ENCODE measurements around the gene HS3ST3A1.
"Not testable (repeated sequence)": the region's sequence is repeated elsewhere in the genome, so short reads cannot be mapped to it uniquely, and the experiment has no call there.

HS3ST3A1 gene

DNA sequence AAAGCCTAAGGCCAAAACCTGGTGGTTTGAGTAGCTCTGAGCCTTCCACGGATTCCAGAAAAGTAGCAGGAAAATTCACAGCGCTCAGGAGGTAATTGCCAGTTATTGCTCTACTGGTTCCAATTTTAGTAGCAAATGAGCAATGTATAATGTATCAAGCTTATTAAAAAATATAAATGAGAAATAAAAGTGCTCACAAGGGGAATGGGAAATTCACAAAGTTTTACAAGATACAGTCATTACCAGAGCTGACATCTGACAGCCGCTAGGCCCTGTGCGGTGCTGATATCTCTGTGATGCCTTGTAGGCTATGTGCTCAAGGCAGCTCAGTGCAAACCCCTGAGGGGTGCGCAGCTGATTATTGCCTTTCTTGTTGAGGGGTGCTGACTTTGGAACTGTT is 47.5 kb downstream of the HS3ST3A1 start:
- H3K9me3 Mint-ChIP-seq = peaks cover 5 to 7% of the 10 kb centered on the region in 2 donors
- no peaks in the 10 kb centered on the region for H3K4me1 Mint-ChIP-seq (ENCODE audit: low read depth in 2 of 2)
- H3K36me3 Mint-ChIP-seq (ENCODE audit: insufficient read depth) = no peaks in the 10 kb centered on the region
- peaks cover 25 to 26% of the 10 kb centered on the region in 2 donors for H3K27me3 Mint-ChIP-seq
- ATAC-seq (replicated peaks) (no peak), DNase-seq (no peak)
- H3K27ac Mint-ChIP-seq = no peak overlapping the region
- no peak overlapping the region for H3K4me3 Mint-ChIP-seq

DNA sequence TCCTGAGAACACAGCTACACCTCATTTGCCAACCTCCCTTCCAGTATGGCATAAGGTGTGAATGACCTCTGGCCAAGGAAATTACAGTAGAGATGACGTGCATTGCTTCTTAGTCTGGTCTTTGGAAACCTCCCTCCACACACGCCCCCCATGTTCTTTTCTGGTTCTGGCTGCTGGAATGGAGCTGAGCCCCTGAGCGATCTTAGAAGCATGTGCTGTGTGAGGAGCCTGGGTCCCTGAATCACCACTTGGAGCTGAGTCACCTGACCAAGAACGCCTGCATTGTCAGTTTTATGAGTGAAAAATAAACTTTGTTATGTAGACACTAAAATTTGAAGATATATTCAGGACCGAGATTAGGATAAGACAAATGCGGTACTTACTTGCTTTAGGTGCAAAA is 51.4 kb downstream of the HS3ST3A1 start:
- no peak overlapping the region for H3K4me3 Mint-ChIP-seq
- peaks cover 5 to 8% of the 10 kb centered on the region in 2 donors for H3K9me3 Mint-ChIP-seq
- no peaks in the 10 kb centered on the region for H3K36me3 Mint-ChIP-seq (ENCODE audit: insufficient read depth)
- no peaks in the 10 kb centered on the region for H3K4me1 Mint-ChIP-seq (ENCODE audit: low read depth in 2 of 2)
- H3K27me3 Mint-ChIP-seq = peaks cover 25 to 53% of the 10 kb centered on the region in 2 donors
- ATAC-seq (replicated peaks) (no peak), DNase-seq (no peak)
- H3K27ac Mint-ChIP-seq = no peak overlapping the region

DNA sequence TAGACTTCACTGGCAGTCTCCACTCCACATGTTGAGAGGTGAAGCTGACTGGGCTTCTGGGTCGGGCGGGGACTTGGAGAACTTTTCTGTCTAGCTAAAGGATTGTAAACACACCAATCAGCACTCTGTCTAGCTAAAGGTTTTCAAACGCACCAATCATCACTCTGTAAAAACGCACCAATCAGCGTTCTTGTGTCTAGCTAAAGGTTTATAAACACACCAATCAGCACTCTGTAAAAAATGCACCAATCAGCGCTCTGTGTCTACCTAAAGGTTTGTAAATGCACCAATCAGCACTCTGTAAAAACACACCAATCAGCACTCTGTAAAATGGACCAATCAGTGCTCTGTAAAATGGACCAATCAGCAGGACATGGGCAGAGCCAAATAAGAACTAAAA is 53.2 kb downstream of the HS3ST3A1 start:
- not testable (repeated sequence) for H3K27ac Mint-ChIP-seq; H3K36me3 Mint-ChIP-seq (ENCODE audit: insufficient read depth); H3K4me3 Mint-ChIP-seq; ATAC-seq (replicated peaks); H3K9me3 Mint-ChIP-seq; H3K4me1 Mint-ChIP-seq (ENCODE audit: low read depth in 2 of 2); DNase-seq
- H3K27me3 Mint-ChIP-seq = peaks cover 18 to 45% of the 10 kb centered on the region in 2 donors

DNA sequence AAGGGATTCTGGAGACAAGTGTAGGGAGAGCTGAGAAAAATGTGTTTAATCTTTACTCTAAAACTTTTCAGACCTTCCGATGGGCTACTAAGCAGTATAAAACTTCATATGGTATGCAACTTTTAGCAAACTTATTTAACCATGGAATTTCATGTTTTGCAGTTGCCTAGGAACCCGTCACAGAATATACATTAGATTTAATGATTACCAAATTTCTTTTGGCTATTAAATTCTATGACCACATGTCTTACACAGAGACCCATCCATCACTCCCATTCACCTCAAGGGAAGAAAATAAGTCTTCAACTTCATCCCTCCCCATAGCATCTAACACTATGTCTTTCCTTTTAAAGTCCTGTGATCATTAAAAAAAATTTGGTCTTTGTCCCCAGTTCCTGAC is 54.9 kb downstream of the HS3ST3A1 start:
- ATAC-seq (replicated peaks) = no peak
- peaks cover 5 to 8% of the 10 kb centered on the region in 2 donors for H3K9me3 Mint-ChIP-seq
- H3K27me3 Mint-ChIP-seq = peaks cover 22 to 61% of the 10 kb centered on the region in 2 donors
- H3K27ac Mint-ChIP-seq = no peak overlapping the region
- H3K4me3 Mint-ChIP-seq = no peak overlapping the region
- H3K36me3 Mint-ChIP-seq (ENCODE audit: insufficient read depth) = no peaks in the 10 kb centered on the region
- H3K4me1 Mint-ChIP-seq (ENCODE audit: low read depth in 2 of 2) = no peaks in the 10 kb centered on the region
- no peak for DNase-seq

DNA sequence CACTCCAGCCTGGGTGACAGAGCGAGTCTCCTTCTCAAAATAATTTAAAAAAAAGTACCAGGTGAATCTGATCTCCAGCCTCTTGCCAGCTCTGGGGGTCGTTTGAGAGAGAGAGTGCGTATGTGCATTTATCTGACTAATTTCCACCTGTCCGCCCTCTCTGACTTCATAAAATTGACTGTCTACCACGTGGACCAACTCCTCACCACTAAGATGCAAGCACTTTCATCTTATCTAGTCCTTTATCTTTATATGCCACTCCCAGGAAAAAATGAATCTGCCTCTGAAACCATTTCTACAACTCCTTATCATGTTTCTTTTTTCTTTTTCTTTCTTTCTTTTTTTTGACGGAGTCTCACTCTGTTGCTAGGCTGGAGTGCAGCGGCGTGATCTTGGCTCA is 55.8 kb downstream of the HS3ST3A1 start:
- Mint-ChIP-seq H3K9me3 (peaks cover 5 to 8% of the 10 kb centered on the region in 2 donors), H3K4me1 (ENCODE audit: low read depth in 2 of 2) (no peaks in the 10 kb centered on the region), H3K27me3 (peaks cover 31 to 67% of the 10 kb centered on the region in 2 donors), H3K4me3 (no peak overlapping the region), H3K36me3 (ENCODE audit: insufficient read depth) (no peaks in the 10 kb centered on the region), H3K27ac (no peak overlapping the region)
- DNase-seq = no peak
- no peak for ATAC-seq (replicated peaks)

DNA sequence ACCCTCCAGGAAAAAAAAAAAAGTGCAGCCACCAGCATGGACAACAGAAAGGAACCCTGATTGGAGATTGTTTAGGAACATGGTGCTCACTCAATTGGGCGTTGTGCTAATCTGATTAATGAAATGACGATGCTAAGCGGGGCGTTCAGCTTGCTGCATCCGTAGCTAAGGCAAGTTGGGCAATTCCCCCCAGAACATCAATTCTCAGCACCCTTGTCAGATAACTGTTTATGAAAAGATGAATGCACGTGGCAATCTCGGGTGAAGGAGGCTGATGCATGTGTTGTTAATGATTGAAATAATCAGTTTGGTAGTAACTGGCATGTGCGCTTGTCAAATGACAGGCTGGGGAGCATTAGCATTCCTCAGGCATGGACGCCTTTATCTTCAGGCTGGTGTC is 57.0 kb downstream of the HS3ST3A1 start:
- Mint-ChIP-seq H3K4me1 (ENCODE audit: low read depth in 2 of 2) (no peaks in the 10 kb centered on the region), H3K9me3 (peaks cover 2 to 6% of the 10 kb centered on the region in 2 donors), H3K27me3 (peaks cover 27 to 57% of the 10 kb centered on the region in 2 donors), H3K27ac (no peak overlapping the region), H3K4me3 (no peak overlapping the region), H3K36me3 (ENCODE audit: insufficient read depth) (no peaks in the 10 kb centered on the region)
- ATAC-seq (replicated peaks) = no peak
- DNase-seq = no peak

DNA sequence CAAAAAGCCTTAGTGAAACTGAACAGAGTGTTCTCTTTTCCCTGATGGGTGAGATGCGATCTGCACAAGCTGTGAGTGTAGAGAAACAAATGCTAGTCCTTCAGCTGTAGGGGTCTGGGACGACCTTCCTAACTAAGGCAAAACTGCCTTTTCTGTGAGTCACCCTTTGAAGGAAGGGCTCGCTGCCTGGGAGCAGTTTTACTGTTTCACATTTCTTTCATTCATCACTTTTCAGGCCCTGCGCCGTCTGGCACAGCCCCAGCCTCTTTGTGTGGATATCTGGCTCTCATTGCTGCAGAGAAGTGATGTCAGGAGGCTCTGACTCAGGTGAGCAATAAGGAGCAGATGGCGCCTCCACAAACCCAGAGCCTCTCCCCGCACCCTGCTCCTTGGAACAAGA is 57.4 kb downstream of the HS3ST3A1 start:
- Mint-ChIP-seq H3K4me3 (no peak overlapping the region), H3K4me1 (ENCODE audit: low read depth in 2 of 2) (no peaks in the 10 kb centered on the region), H3K27ac (no peak overlapping the region), H3K9me3 (peaks cover 0 to 1% of the 10 kb centered on the region in 2 donors), H3K36me3 (ENCODE audit: insufficient read depth) (no peaks in the 10 kb centered on the region), H3K27me3 (peaks cover 22 to 55% of the 10 kb centered on the region in 2 donors)
- DNase-seq = no peak
- no peak for ATAC-seq (replicated peaks)

DNA sequence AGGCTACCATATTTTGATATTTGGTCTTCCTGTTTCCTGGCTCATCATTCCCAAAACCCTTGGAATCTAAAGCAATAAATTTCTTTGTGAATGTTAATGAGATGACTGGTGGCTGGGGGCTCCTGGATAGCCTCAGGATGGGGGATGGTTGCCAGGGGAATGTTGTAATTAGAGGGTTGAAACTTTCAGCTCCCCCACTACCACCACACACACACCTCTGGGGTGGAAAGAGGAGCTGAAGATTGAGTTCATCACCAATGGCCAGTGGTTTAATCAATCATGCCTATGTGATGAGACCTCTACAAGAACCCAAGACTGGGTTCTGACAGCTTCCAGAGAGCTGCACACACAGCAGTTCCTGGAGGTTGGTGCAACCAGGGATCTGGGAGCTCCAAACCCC is 59.1 kb downstream of the HS3ST3A1 start:
- no peaks in the 10 kb centered on the region for H3K4me1 Mint-ChIP-seq (ENCODE audit: low read depth in 2 of 2)
- no peaks in the 10 kb centered on the region for H3K36me3 Mint-ChIP-seq (ENCODE audit: insufficient read depth)
- ATAC-seq (replicated peaks) (no peak), DNase-seq (no peak)
- no peaks in the 10 kb centered on the region for H3K9me3 Mint-ChIP-seq
- no peak overlapping the region for H3K4me3 Mint-ChIP-seq
- peaks cover 20 to 47% of the 10 kb centered on the region in 2 donors for H3K27me3 Mint-ChIP-seq
- no peak overlapping the region for H3K27ac Mint-ChIP-seq

DNA sequence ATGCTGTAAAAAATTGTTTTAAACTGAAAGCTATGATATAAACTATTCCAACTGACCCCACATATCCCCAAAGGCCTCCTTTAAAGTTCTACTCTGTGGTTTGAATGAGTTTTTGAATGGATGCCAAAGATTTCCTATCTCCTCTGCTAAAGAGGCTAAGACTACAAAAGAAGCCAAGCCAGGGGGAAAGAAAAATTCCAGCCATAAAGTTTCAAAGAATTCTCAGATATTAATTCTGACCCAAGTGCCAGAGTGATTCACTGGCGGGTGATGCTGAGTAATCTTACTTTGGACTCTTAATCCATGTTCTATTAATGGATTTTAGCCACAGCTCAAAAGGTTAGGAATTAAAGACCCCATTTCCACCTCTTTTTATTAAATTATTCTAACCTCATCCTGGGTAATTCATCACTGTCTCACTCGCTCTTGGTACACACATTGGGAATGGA is 60.7 kb downstream of the HS3ST3A1 start:
- Mint-ChIP-seq H3K4me1 (ENCODE audit: low read depth in 2 of 2) (no peaks in the 10 kb centered on the region), H3K27ac (no peak overlapping the region), H3K9me3 (no peaks in the 10 kb centered on the region), H3K27me3 (peaks cover 16 to 33% of the 10 kb centered on the region in 2 donors), H3K36me3 (ENCODE audit: insufficient read depth) (no peaks in the 10 kb centered on the region), H3K4me3 (no peak overlapping the region)
- ATAC-seq (replicated peaks) (no peak), DNase-seq (no peak)

DNA sequence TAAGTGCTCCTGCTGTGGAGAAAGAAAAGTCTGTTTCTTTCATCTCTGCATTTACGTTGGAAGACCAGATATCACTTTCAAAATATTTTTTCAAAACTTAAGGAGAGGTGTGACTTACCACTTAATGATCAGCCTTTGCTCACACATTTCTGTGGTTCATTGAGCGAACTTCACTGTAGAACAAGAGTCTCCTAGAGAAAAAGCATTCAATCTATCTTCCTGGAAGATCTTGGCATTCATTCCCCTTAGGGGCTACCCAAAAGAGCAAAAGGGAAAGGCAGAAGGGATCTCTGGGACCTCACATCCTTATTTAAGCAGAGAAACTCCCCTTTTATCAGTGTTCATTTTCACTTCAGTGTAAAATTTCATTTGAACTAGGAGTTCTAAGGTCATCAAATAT is 61.2 kb downstream of the HS3ST3A1 start:
- Mint-ChIP-seq H3K36me3 (ENCODE audit: insufficient read depth) (no peaks in the 10 kb centered on the region), H3K4me1 (ENCODE audit: low read depth in 2 of 2) (no peaks in the 10 kb centered on the region), H3K27ac (no peak overlapping the region), H3K27me3 (peaks cover 16 to 33% of the 10 kb centered on the region in 2 donors), H3K4me3 (no peak overlapping the region), H3K9me3 (no peaks in the 10 kb centered on the region)
- DNase-seq = no peak
- ATAC-seq (replicated peaks) = no peak

DNA sequence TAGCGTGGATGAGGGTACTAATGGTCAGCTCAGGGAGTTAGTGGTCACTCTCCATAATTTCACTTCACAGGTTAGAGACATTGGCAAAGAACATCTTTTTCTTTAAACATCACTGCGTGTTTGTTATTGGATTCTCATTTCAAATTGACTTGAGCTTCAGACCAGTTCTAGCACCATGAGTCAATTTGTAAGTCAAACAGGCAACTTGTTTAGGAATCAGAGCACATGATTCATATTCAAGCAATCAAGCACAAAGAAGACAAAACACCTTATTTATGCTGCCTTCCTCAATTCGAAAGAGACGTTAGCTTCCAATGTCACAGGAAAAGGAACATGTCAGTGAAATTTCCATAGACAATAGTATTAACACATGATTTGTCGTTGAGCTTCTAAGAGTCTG is 62.3 kb downstream of the HS3ST3A1 start:
- ATAC-seq (replicated peaks) = no peak
- H3K4me1 Mint-ChIP-seq (ENCODE audit: low read depth in 2 of 2) = no peaks in the 10 kb centered on the region
- no peak overlapping the region for H3K4me3 Mint-ChIP-seq
- no peaks in the 10 kb centered on the region for H3K36me3 Mint-ChIP-seq (ENCODE audit: insufficient read depth)
- H3K27ac Mint-ChIP-seq = no peak overlapping the region
- H3K27me3 Mint-ChIP-seq = peaks cover 16 to 33% of the 10 kb centered on the region in 2 donors
- no peaks in the 10 kb centered on the region for H3K9me3 Mint-ChIP-seq
- no peak for DNase-seq

DNA sequence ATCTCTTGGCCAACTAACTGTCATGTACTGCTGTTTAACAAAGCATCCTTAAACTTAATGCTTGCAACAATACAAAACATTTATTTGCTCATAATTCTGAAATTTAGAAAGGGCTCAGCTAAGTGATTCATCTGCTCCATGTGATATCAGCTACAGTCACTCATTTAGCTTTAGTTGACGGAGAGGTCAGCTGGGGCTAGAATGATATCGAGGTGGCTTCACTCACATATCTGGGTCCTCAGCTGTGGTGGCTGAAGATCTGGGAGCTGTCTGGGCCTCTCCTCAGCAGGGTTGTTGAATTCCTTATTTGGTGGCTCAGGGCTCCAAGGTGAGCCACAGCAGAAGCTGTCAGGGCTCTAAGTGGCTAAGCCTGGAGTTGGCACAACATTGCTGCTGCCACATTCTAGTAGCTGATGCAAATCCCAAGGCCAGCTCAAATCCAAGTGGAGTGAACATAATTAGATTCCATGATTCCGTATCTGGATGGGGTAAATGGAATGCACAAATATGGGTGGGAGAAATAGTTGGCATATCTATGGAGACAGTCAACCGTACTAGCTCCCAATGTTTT is 62.8 kb downstream of the HS3ST3A1 start:
- Mint-ChIP-seq H3K27me3 (peaks cover 16 to 33% of the 10 kb centered on the region in 2 donors), H3K4me3 (no peak overlapping the region), H3K36me3 (ENCODE audit: insufficient read depth) (no peaks in the 10 kb centered on the region), H3K4me1 (ENCODE audit: low read depth in 2 of 2) (no peaks in the 10 kb centered on the region), H3K27ac (no peak overlapping the region), H3K9me3 (no peaks in the 10 kb centered on the region)
- no peak for DNase-seq
- ATAC-seq (replicated peaks) = no peak

DNA sequence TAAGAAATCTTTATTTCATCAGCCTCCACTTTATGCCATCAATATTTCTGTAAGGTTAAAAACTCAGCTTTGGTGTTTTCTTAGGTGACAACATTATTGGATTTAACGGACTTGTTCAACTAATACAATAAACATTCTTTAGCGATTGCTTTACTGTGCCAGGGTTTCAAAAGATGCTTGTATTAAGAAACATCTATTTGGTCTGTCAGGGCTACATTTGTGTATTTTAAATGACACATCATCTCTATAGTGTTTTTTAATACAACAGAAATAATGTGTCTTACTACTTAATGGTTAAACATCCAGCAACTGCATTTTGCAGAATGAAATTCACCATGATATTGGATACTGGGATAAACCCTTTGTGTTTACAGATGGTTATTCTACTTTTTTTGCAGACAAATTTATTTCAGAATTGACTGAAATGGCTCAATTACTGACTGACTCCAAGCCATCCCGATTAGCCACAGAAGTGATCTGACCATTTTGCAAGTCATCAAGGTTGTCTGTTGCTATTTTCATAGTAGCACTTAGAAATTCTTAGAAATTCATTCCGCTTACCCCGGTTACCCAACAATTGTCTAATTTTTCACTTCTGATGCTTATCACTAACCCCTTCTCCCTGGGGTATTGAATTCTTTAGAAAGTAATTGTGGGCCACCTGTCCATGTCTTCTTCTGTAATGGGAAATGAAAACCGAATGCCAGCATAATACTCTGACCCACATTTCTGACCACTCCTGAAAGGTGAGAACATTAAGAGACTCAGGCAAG is 63.7 kb downstream of the HS3ST3A1 start:
- peaks cover 16 to 30% of the 10 kb centered on the region in 2 donors for H3K27me3 Mint-ChIP-seq
- no peaks in the 10 kb centered on the region for H3K4me1 Mint-ChIP-seq (ENCODE audit: low read depth in 2 of 2)

DNA sequence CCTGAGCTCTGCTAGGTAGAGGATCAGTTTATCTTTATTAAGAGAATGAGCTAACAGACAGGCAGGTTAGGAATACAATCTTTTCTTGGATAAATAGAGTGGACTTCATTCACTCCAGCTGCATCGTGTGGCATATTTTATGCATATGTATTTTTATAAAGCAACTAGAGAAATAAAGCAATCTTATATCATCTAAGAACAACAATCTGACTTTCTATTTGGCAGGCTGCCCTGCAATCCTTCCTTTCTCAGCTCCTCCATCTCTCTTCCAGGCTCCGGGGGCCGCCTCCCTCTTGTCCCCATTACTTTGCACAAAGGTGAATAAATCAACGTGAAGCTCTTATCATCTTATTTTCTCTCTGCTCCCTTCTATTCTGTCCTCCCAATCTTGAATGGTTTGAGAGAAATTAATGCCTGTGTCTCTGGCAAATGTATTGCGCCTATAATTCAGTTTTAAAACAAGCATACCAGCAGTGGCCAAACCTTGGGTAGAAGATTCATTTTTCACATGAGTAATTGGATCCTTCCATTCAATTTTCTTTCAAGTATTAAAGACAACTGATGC is 64.5 kb downstream of the HS3ST3A1 start:
- DNase-seq (no peak), ATAC-seq (replicated peaks) (no peak)
- Mint-ChIP-seq H3K4me1 (ENCODE audit: low read depth in 2 of 2) (no peaks in the 10 kb centered on the region), H3K36me3 (ENCODE audit: insufficient read depth) (no peaks in the 10 kb centered on the region), H3K27ac (no peak overlapping the region), H3K27me3 (peaks cover 23 to 26% of the 10 kb centered on the region in 2 donors), H3K9me3 (peaks cover 0 to 2% of the 10 kb centered on the region in 2 donors), H3K4me3 (no peak overlapping the region)

More for the DNA sequence above, 63.7 kb downstream of the HS3ST3A1 start:
- DNase-seq = no peak
- Mint-ChIP-seq H3K27ac (no peak overlapping the region), H3K36me3 (ENCODE audit: insufficient read depth) (no peaks in the 10 kb centered on the region), H3K4me3 (no peak overlapping the region), H3K9me3 (peaks cover 0 to 2% of the 10 kb centered on the region in 2 donors)
- ATAC-seq (replicated peaks) = no peak
